GM12801 (cell line): ENCODE measurements around the gene EYS.

ENCODE experiments used
- TF ChIP-seq, protein P1 (sequence below): IDR thresholded peaks from one replicate; pipeline ENCODE4 v1.5.1; 2011; ENCODE audit warnings: control low read depth; ENCODE audit not compliant: insufficient read length; ENCODE audit errors: extremely low read depth

EYS gene

DNA sequence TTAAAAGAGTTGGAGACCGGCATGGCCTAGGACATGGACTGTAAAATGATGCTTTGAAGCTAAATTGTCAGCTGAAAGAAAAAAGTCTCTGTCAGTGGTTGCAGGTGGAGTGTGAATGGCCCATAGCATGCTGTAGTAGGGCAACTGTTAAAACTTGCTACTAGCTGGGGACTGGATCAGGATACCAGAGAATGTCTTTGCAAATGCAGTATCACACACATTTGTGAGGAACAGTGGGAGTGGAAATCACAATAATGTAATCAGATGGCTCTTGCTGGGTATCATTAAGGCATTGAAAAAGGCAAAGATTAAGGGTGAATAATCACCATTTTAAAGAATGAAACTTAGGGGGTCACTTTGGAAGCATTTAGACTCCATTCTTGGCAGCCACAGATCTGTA is 737.9 kb downstream of the EYS start:
- TF ChIP-seq, protein P1, sequence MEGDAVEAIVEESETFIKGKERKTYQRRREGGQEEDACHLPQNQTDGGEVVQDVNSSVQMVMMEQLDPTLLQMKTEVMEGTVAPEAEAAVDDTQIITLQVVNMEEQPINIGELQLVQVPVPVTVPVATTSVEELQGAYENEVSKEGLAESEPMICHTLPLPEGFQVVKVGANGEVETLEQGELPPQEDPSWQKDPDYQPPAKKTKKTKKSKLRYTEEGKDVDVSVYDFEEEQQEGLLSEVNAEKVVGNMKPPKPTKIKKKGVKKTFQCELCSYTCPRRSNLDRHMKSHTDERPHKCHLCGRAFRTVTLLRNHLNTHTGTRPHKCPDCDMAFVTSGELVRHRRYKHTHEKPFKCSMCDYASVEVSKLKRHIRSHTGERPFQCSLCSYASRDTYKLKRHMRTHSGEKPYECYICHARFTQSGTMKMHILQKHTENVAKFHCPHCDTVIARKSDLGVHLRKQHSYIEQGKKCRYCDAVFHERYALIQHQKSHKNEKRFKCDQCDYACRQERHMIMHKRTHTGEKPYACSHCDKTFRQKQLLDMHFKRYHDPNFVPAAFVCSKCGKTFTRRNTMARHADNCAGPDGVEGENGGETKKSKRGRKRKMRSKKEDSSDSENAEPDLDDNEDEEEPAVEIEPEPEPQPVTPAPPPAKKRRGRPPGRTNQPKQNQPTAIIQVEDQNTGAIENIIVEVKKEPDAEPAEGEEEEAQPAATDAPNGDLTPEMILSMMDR: no peak

DNA sequence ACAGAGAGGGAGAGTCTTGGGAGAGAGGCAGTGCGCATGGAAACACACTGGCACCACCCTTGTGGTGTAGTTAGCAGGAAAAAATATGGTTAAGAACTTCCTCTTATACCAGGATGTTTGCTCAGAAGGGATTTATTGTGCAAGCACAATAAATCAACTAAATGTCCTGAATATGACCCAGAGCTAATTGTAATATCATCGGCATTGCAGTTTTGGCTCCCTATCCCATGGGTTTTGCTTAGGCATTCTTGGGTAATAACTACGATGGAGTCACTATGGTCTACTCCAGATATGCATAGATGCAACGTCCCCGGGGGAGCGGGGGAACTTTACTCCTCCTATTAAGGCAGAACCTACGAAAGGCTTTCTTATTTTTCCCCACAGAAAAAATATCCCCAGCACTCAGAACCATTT is 751.6 kb downstream of the EYS start:
- TF ChIP-seq, protein P1: no peak

DNA sequence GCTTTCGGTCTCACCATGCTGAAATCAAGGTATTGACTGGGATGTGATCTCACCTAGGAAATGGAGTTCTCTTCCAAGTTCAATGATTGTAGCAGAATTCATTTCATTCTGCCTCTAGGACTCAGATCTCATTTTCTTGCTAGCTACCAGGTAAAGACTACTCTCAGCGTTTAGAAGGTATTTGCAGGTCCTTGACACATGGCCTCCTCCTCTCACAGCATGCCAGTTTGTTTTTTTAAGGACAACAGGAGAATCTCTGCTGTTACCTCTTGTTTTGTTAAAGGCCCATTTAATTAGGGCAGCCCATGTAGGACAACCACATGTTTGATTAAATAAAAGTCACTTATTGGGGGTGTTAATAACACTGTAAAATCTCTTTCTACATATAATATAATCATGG is 757.8 kb downstream of the EYS start:
- TF ChIP-seq, protein P1: no peak

DNA sequence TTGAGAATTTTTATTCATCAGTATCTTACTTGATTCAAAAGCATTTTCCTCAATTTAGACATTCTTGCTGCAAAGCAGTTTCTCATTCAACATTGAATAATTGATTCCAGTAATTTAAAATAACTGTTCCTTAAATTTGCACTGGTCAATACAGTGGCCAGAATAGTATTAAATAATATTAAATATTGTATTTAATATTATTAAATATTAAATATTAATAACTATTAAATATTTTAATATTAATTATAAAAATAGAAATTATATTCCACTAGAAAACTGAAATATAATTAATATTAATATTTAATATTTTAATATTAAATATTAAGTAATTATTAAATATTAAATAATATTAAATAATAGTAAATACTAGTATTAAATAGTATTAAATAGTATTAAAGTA is 758.8 kb downstream of the EYS start:
- TF ChIP-seq, protein P1: no peak

DNA sequence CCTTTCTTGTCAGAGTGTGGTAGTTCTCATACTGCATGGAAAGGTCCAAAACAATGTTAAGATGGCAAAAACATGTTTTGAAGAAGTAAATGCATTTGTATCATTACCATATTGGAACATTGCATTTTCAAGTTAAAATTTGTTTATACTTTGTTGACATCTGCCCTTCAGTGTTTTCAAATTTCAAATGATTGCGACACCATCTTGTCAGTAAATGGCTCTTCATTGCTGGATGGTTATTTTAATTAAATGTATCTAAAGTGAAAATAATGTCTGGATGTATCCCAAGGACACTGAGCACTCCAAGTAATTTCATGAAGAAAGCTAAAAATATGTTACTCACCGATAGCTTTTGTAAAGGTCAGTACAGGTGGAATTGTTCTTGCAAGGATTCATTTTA is 761.6 kb downstream of the EYS start:
- TF ChIP-seq, protein P1: no peak

DNA sequence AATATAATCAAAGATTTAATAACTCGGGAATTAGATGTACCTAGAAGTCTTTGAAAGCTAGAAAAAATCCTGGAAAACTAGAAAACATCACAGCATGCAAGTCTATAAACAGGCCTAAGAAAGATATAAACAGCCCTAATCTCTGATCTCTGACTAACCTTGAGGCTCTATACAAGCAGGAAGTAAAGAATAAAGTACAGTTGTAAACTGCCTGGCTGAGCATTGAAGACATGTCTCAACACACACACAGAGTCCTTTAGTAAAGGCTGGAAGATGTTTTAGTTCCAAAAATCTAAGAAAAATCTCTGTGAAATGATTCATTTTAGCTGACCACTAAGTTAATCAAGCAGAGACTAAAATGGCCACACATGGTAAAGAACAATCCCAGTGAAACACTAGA is 774.5 kb downstream of the EYS start:
- TF ChIP-seq, protein P1: no peak

DNA sequence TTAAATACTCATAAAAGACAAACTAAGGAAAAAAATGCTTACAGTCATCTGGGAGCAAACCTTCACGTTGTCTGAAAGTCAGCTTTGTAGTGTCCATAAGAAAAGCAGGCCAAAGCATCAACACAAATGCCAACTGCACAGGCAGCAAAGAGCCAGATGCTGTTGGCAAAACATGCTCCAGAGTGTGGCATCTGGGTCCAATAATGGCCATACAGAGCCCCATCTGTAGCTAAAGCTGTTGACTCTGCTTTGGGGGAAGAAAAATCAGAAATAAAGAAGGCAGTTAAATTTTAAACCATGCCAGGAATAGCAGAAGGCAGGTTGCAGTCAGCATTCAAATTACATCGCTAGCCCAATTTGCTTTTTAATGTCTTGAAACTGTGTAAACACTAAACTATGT is 776.3 kb downstream of the EYS start:
- TF ChIP-seq, protein P1: no peak

DNA sequence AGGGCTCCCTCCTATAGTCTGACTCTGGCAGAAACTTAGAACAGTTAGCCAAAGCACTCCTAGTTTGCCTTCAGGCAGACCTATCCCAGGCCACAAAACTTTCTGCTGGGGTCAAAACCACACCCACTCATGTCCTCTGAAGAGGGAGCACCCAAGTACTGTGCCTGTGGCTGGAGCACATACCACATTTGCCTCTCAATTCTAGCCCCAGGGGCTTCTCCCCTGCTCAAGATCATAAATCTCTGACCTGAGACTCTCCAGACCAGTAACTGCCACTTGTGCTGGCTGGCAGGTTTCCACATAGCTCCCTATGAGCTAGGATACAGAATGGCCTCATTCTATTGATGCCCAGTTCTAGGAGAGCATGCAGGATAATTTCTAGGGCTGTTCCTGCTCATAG is 781.0 kb downstream of the EYS start:
- TF ChIP-seq, protein P1: no peak
